GM21528 (cell line): Measurements from ENCODE around the gene EHD2.
"Not testable (repeated sequence)": the region's sequence is repeated elsewhere in the genome, so short reads cannot be mapped to it uniquely, and the experiment has no call there.

Source experiments
- ATAC-seq: cut with Tn5 transposase; IDR thresholded peaks from one replicate; pipeline ENCODE4 v1.9.1; 2021; ENCODE audit warnings: mild to moderate bottlenecking, moderate library complexity; ENCODE audit not compliant: unreplicated experiment, low FRiP score

EHD2 gene

DNA sequence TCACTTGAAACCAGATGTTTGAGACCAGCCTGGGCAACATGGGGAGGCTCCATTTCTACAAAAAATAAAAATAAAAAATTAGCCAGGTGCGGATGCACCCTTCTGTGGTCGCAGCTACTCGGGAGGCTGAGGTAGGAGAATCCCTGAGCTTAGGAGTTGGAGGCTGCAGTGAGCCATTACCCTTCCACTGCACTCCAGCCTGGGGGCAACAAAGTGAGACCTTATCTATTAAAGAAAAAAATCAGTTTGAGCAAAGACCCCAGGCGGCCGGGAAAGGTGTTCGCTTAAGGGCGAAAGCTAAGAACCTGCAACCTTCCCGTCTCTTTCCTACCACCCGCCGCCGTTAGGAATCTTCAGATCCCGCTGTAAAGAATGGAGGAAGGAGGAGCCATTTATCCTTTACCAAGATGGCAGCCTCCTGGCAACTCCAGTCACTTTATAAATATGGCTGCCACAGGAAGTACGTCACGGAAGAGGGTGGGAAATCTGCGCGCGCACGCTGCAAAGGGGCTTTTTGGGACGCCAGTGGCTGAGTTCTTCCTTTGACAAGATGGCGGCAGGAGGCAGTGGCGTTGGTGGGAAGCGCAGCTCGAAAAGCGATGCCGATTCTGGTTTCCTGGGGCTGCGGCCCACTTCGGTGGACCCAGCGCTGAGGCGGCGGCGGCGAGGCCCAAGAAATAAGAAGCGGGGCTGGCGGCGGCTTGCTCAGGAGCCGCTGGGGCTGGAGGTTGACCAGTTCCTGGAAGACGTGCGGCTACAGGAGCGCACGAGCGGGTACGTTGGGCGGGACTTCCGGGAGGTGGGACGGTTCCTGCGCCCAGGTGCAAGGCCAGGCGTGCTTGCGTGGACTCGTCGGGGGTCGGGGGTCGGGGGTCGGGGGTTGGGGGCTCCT lies 32.0 kb downstream of the EHD2 start, which contains the start of gene NOP53:
Gene NOP53 (plus strand): TSS at position 537 of the 892 bp plus-strand sequence. CDS start 14 bp downstream, at position 551.
- peak; percentile 64 for ATAC-seq

DNA sequence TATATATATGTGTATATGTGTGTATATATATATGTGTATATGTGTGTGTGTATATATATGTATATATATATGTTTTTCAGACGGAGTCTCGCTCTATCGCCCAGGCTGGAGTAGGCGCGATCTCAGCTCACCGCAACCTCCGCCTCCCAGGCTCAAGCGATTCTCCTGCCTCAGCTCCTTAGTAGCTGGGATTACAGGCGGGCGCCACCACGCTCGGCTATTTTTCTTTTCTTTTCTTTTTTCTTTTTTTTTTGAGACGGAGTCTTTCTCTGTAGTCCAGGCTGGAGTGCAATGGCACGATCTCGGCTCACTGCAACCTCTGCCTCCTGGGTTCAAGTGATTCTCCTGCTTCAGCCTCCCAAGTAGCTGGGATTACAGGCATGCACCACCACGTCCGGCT lies 32.9 kb downstream of the EHD2 start:
- ATAC-seq = not testable (repeated sequence)

DNA sequence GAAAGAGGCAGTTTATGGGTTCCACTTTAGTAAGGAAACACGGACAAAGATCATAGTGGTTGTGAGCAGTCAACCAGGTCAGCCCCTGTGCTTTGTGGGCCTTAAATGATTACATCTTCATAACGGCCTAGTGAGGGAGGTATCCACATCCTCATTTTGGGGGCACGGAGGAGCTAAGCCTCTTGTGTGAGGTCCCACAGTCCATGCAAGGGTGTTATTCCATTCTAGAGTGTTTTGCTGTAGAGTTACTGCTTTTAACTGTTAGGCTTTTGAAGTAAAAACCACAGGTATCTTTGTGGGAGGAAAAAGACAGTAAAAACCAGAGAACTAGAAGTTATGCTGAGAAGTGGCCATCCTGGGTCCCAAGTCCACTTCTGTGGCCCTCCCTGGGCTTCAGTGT lies 36.1 kb downstream of the EHD2 start:
- ATAC-seq = no peak

DNA sequence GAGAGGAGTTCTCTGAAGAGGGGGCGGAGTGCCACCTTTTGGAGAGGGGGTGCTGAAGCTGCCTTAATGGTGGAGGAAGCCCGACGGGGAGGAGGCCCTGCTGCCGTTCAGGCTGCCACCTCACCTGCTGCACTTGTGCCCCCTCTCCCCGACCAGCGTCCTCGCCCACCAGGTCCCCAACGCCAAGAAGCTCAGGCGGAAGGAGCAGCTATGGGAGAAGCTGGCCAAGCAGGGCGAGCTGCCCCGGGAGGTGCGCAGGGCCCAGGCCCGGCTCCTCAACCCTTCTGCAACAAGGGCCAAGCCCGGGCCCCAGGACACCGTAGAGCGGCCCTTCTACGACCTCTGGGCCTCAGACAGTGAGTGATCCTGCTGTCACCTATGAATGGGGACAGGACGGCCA lies 37.5 kb downstream of the EHD2 start:
- ATAC-seq = no peak

DNA sequence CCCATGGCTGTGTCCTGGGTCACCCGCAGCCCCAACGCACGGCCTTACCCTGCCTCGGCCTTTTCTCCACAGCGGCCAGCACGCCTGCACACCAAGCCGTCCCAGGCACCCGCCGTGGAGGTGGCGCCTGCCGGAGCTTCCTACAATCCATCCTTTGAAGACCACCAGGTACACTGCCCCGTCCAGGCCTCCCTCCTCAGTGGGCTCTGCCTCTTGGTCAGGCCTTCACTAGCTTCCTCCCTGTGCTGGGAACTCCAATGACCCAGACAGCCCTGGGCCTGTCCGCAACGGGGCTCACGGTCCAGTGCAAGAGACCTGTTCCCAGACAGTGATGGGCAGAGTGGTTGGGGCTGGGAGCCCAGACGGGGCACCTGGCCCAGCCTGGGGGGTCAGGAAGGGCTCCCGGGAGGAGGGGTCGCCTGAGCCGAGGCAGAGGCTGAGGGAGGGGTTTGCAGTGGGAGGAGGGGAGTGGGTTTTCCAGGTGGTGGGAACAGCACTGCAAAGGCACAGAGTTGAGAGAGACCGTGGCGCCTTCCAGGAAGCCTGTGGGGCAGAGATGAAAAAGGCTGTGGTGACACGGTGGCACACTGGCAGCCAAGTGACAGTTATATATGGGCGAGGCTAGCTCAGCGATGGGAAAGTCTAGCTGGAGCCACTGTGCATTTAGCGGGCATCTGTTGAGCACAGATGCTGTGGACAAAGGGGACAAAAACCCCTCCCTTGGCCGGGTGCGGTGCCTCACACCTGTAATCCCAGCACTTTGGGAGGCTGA lies 39.4 kb downstream of the EHD2 start:
- ATAC-seq = no peak

DNA sequence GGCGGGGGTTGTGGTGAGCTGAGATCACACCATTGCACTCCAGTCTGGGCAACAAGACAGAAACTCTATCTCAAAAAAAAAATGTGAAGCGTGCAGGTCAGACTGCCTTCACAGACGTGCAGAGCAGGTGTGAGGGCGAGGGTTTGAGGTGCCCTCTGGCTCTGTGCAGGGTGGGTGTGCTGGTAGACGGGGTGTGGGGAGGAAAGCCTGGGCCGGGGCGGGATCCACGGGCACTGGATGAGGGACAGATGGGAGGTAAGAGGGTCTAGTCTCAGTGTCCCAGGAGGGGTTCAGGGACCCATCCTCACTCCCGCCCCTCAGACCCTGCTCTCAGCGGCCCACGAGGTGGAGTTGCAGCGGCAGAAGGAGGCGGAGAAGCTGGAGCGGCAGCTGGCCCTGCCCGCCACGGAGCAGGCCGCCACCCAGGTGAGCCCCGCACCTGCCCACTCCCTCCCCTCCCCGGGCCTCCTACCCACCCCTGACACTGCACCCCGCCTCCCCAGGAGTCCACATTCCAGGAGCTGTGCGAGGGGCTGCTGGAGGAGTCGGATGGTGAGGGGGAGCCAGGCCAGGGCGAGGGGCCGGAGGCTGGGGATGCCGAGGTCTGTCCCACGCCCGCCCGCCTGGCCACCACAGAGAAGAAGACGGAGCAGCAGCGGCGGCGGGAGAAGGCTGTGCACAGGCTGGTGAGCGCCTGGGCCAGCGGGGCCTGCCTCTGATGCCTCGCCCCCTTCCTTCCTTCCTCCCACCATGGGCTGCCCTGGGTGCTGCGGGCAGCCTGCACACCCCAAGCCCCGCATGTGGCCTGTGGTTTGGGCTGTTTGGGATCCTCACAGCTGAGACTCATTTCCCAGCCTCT lies 41.2 kb downstream of the EHD2 start:
- ATAC-seq = no peak

DNA sequence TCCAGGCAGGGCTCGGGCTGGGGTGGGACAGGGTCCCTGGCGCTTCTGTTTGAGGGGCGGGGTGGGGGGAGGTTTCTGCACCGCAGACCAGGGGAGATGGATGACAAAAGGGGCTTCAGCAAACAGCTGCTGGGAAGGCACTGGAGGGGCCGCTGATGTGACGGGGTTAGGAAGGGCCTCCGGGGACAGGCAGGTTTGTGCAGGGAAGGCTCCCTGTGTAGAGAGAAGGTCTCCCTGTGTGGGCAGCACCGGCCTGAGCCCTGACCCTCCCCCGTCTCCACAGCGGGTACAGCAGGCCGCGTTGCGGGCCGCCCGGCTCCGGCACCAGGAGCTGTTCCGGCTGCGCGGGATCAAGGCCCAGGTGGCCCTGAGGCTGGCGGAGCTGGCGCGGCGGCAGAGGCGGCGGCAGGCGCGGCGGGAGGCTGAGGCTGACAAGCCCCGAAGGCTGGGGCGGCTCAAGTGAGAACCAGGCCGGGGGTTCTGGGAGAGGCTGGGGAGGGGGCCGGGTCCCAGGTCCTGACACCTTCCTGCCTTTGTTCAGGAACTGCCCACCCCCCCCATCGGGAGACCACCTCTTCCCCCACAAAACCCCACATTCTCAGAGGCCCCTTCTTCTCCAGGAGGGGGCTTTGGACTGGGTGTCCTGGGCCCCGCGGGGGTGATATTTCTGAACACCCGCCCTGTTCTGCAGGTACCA lies 42.0 kb downstream of the EHD2 start:
- ATAC-seq = no peak

DNA sequence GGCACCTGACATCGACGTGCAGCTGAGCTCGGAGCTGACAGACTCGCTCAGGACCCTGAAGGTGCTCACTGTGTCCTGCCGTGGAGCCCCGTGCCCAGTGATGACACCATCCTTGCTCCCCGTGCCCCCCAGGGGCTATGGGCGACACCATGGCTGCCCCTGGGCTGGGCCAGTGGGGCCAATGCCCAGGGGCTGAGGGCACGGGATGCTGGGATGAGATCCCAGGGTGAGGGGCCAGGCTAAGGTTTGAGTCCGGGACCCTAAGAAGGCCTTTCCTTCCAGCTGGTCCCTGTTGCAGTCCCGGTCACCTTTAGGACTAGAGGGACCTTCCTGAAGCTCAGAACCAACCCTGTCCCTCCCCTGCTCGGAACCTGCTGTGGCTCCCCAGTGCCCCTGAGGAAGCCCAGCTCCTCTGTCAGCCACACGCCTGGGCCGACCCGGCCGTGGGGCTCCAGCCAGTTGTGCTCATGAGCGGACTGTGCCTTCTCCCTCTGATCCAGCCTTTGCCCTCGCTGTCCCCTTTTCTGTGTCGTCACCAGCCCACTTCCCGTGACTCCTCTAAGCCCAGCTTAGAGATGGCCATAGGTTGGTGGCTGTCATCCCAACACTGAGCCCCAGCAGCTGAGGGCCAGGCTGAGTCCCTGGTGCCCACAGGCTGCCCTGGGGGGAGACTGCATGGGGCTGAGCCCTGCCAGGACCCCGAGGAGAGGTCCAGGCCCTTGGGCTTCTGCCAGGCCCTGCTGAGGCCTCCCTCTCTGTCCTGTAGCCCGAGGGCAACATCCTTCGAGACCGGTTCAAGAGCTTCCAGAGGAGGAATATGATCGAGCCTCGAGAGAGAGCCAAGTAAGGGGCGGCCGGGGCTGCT lies 42.8 kb downstream of the EHD2 start:
- no peak for ATAC-seq

DNA sequence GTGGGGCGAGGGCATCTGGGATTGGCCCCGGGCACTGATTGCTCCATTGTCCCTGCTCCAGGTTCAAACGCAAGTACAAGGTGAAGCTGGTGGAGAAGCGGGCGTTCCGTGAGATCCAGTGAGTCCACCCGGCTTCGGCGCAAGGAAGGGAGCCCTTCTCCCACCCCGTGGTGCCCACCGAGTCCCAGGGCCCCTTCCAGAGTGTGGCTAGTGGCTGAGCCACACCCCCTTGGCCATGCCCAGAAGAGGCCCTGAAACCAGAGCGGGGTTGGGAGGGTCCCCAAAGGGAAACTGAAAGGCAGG lies 43.4 kb downstream of the EHD2 start:
- ATAC-seq = no peak

DNA sequence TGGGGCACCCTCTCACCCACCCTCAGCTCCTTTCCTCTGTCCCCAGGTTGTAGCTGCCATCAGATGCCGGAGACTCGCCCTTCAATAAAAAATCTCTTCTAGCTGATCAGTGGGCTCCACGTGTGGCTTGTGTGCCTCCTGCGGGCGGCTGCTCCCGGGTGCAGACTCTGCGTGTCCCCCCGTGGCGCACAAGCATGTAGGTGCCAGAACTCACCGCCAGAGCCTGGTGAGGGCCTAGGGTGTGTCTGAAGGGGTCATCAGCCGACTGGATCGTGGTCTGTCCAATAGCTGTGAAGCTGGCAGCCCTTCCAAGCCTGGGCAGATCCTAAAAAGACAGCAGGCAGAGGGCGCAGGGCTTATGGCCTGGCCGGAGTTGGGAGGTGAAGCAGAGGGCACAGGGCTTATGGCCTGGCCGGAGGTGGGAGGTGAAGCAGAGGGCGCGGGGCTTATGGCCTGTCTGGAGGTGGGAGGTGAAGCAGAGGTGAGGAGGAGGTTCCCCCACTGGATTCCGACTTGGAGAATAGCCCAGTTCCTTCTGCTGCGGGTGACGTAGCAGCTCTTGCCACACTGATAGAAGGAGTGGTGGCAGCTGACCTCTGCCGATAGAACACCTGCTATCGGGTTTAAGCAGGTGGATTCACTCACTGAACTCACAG lies 43.9 kb downstream of the EHD2 start:
- no peak for ATAC-seq

DNA sequence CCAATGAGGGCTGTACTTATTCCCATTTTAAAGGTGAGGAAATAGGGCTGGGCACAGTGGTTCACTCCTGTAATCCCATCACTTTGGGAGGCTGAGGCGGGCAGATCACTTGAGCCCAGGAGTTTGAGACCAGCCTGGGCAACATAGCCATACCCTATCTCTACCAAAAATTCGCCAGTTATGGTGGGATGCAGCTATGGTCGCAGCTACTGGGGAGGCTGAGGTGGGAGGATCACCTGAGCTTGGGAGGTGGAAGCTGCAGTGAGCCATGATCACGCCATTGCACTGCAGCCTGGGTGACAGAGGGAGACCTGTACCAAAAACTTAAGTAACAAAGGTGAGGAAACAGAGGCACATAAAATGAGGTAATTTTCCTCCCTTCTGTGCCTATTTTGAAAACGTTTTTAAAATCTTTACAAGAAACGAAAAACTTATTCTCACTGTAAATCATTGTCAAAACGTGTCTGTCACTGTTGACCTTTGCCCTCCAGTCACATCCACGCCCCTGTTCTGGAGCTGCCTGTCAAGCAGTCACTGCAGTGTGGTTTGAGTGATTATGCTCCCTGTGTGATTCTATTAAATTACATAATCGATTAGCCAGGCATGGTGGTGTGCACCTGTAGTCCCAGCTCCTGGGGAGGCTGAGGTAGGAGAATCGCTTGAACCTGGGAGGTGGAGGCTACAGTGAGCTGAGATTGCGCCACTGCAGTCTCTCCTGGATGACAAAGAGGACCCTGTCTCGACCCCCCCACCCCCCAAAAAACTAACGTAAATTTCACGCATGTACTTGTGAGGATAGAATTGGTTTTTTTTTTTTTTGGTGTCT lies 44.6 kb downstream of the EHD2 start:
- no peak for ATAC-seq

DNA sequence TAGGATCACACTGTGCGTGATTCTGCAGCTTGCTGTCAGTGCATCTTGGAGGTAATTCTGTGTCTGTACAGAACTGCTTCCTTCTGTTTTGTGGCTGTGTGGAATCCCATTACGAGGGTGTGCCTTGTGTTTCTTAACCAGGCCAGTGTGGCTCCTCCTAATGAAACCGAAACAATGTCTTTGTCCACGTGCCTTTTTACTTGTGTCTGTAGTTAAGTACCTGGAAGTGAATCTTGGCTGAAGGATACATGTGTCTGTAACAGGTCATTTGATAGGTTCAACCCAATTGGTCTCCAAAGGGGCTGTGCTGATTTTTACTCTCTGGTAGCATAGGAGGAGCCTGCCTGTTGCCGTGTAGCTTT lies 45.2 kb downstream of the EHD2 start:
- no peak for ATAC-seq

DNA sequence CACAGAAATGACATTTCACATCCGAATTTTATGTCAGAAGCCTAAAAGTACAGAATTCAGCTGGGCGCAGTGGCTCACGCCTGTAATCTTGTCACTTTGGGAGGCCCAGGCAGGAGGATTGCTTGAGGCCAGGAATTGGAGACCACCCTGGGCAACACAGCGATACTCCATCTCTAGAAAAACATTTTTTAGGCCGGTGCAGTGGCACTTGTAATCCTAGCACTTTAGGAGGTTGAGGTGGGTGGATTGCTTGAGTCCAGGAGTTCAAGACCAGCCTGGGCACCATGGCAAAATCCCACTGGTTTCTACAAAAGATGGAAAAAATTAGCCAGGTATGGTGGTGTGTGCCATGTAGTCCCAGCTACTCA lies 47.4 kb downstream of the EHD2 start:
- no peak for ATAC-seq

DNA sequence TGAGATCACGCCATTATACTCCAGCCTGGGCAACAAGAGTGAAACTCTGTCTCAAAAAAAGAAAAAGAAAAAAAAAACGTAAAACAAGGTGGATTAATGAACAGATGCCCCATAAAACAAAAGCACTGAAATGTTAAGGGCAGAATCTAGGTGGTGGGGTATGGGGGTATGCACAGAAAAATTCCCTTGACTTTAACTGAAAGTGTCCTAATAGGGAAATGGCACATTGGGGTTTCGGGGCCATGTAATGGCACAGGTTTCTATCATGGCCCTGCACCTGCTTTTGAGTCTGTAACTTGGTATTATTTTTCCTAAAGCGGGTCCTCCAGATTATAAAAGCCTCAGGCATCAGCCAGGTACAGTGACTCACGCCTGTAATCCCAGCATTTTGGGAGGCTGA lies 48.3 kb downstream of the EHD2 start:
- no peak for ATAC-seq

DNA sequence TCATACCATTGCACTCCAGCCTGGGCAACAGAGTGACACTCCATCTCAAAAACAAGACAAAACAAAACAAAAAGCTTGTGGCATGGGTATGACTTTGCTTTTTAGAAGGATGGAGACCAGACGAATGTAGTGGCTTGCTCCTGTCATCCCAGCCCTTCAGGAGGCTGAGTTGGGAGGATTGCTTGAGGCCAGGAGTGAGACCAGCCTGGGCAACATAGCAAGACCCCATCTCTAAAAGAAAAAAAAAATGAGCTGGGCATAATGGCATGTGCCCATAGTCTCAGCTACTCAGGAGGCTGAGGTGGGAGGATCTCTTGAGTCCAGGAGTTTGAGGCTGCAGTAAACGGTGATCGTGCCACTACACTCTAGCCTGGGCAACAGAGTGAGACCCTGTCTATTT lies 48.9 kb downstream of the EHD2 start:
- no peak for ATAC-seq

DNA sequence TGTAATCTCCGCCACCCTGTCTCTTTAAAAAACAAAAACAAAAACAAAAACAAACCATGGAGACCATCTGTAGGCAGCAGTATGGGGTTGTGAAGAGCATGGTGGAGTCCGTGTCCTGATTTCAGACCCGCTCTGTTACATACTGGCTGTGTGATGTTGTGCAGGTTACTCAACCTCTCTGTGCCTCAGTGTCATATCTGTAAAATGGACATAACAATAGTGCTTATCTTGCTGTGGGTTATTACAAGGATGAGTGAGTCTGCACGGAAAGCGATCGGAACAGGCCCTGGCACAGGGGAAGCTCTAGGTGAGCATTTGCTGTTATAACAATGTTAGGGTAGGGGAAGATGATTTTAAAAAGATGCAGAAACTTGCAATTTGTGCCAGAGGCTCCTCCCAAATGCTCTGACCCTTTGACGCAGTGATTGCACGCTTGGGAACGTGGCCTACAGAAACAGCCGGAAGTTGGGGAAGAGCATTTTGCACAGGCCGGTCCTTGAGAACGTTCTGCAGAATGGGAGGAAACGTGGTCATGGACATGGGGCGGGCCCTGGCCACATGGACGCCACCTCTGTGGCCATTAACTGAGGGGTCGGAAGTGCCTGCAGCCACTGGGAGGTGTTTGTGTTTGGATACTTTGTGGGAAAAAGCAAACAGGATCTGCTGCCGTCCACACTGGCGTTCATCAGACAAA lies 49.5 kb downstream of the EHD2 start:
- no peak for ATAC-seq

DNA sequence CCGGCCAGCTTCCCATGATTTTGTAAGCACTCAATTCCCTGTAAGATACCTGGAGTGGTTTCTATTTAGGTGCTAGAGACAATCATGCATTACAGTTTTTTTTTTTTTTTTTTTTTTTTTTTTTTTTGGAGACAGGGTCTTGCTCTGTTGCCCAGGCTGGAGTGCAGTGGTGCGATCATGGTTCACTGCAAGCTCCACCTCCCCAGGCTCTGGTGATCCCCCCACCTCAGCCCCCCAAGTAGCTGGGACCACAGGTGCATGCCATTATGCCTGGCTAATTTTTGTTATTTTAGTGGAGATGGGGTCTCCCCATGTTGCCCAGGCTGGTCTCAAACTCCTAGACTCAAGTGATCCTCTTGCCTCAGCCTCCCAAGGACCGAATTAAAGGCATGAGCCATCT lies 51.5 kb downstream of the EHD2 start:
- not testable (repeated sequence) for ATAC-seq
